Activated effector memory CD4-positive, alpha-beta T cell treated with Interleukin-2 at 50 U/mL for 16 hours (primary cell): ENCODE measurements around the gene UQCRQ.

Source experiments
- DNase-seq: peaks from one replicate; pipeline ENCODE4 v3.0.0-alpha.2; 2020

UQCRQ gene

GRCh38 chr5:132866342-132867045 is at the start of gene UQCRQ, which contains the start of gene GDF9:
UQCRQ (plus strand) TSS chr5:132866642; CDS start chr5:132866882, 240 bp downstream.
GDF9 (minus strand) TSS chr5:132866469; CDS start chr5:132864533, 1,936 bp downstream.
- DNase-seq = peak; percentile 83

GRCh38 chr5:132817011-132817410 is 49.4 kb upstream of the UQCRQ start:
- no peak for DNase-seq

GRCh38 chr5:132819468-132819867 is 47.0 kb upstream of the UQCRQ start:
- no peak for DNase-seq

- DNase-seq = peak; percentile 77
Measured at GRCh38 chr5:132820162-132820754, 46.2 kb upstream of the UQCRQ start.

GRCh38 chr5:132821350-132821749 is 45.1 kb upstream of the UQCRQ start:
- DNase-seq = no peak

GRCh38 chr5:132821791-132822190 is 44.7 kb upstream of the UQCRQ start:
- DNase-seq = no peak

- no peak for DNase-seq
Measured at GRCh38 chr5:132822650-132823480, 43.6 kb upstream of the UQCRQ start.

GRCh38 chr5:132823481-132824050 is 42.9 kb upstream of the UQCRQ start:
- DNase-seq = no peak

GRCh38 chr5:132824426-132824825 is 42.0 kb upstream of the UQCRQ start:
- no peak for DNase-seq

- no peak for DNase-seq
Measured at GRCh38 chr5:132825033-132825833, 41.2 kb upstream of the UQCRQ start.

GRCh38 chr5:132825834-132826391 is 40.5 kb upstream of the UQCRQ start:
- DNase-seq = no peak

- DNase-seq = no peak
Measured at GRCh38 chr5:132826424-132827082, 39.9 kb upstream of the UQCRQ start.

GRCh38 chr5:132827943-132828673 is 38.3 kb upstream of the UQCRQ start:
- no peak for DNase-seq

GRCh38 chr5:132828846-132829494 is 37.5 kb upstream of the UQCRQ start:
- no peak for DNase-seq

GRCh38 chr5:132829742-132830435 is 36.6 kb upstream of the UQCRQ start:
- peak; percentile 58 for DNase-seq

- no peak for DNase-seq
Measured at GRCh38 chr5:132830436-132831094, 35.9 kb upstream of the UQCRQ start, which contains the start of gene SHROOM1. SHROOM1 (minus strand) TSS chr5:132830647; CDS start chr5:132826140, 4,507 bp downstream.

GRCh38 chr5:132831095-132831860 is 35.2 kb upstream of the UQCRQ start:
- no peak for DNase-seq

- no peak for DNase-seq
Measured at GRCh38 chr5:132832612-132833011, 33.8 kb upstream of the UQCRQ start.
